WTC11 (cell line): ENCODE results near the gene TROAP. TPM values are rescaled to one million over a fixed set of nuclear protein-coding genes. Genes with fewer than 3 reads are reported as not detected.

Source experiments
- ATAC-seq: fragments of 200-7000 bp; cut with Tn5 transposase; 2 replicates; pipeline ENCODE4 v1.10.0; 2021; ENCODE audit warnings: mild to moderate bottlenecking, moderate library complexity
- CTCF ChIA-PET: fragments of 300-600 bp; sonication (Branson Sonifier 250); formaldehyde crosslinking; loops from one replicate; lab custom pipeline; 2021; ENCODE audit warnings: antibody characterized with exemption; lab: Charles Lee
- POLR2A ChIA-PET: fragments of 350-600 bp; sonication (Branson Sonifier 250); formaldehyde crosslinking; loops from one replicate; lab custom pipeline; 2021; ENCODE audit warnings: antibody characterized with exemption; lab: Charles Lee
- DNase-seq: peaks from one replicate; pipeline ENCODE4 v3.0.0; 2021; ENCODE audit warnings: low spot score
- H3K27ac Mint-ChIP-seq: 2 replicates; pipeline ENCODE4 v1.8.0; 2021; ENCODE audit warnings: mixed read lengths
- H3K27me3 Mint-ChIP-seq: 2 replicates; pipeline ENCODE4 v1.8.0; 2021; ENCODE audit warnings: low read depth, mild to moderate bottlenecking, moderate library complexity, mixed read lengths
- H3K36me3 Mint-ChIP-seq: 2 replicates; pipeline ENCODE4 v1.8.0; 2021; ENCODE audit warnings: mixed read lengths
- H3K4me1 Mint-ChIP-seq: 2 replicates; pipeline ENCODE4 v1.8.0; 2022; ENCODE audit warnings: mixed read lengths
- H3K4me3 Mint-ChIP-seq: 2 replicates; pipeline ENCODE4 v1.8.0; 2021; ENCODE audit warnings: mild to moderate bottlenecking, moderate library complexity, mixed read lengths
- H3K9me3 Mint-ChIP-seq: 2 replicates; pipeline ENCODE4 v1.8.0; 2021; ENCODE audit warnings: mixed read lengths
- GTF2I ChIP-seq: fragments of 250-450 bp; sonication (Bioruptor Pico); conservative IDR thresholded peaks from 2 replicates; pipeline ENCODE4 v1.4.0; 2021; ENCODE audit warnings: mild to moderate bottlenecking
- NR3C1 ChIP-seq: sonication (generic); formaldehyde crosslinking; conservative IDR thresholded peaks from 2 replicates; pipeline ENCODE4 v1.8.1; 2023; ENCODE audit warnings: low read depth, mild to moderate bottlenecking, missing genetic modification reagents
- TCF7 ChIP-seq: sonication (generic); formaldehyde crosslinking; IDR thresholded peaks from 2 replicates; pipeline ENCODE4 v1.8.0; 2022; ENCODE audit warnings: mild to moderate bottlenecking, low read depth, missing genetic modification reagents, moderate library complexity
- ZNF263 ChIP-seq: sonication (generic); formaldehyde crosslinking; IDR thresholded peaks from 2 replicates; pipeline ENCODE4 v1.8.1; 2022; ENCODE audit warnings: low read depth, mild to moderate bottlenecking, moderate library complexity, missing genetic modification reagents
- ZNF532 ChIP-seq: fragments of 250-450 bp; sonication (Bioruptor Pico); IDR thresholded peaks from 2 replicates; pipeline ENCODE4 v1.9.0; 2021; ENCODE audit warnings: mild to moderate bottlenecking, borderline replicate concordance
- total RNA-seq: library from RNA; stranded (reverse); gene quantifications from 3 replicates; pipeline ENCODE4 v1.2.3, GENCODE V29; 2021
- TF ChIP-seq, protein P1 (sequence below): sonication (generic); formaldehyde crosslinking; IDR thresholded peaks from 2 replicates; pipeline ENCODE4 v1.8.0; 2022; ENCODE audit warnings: mild to moderate bottlenecking, missing genetic modification reagents
- TF ChIP-seq, protein P2 (sequence below): fragments of 250-450 bp; sonication (Bioruptor Pico); IDR thresholded peaks from 2 replicates; pipeline ENCODE4 v1.9.0; 2021; ENCODE audit warnings: mild to moderate bottlenecking
- TF ChIP-seq, protein P3 (sequence below): sonication (generic); formaldehyde crosslinking; IDR thresholded peaks from 2 replicates; pipeline ENCODE4 v1.8.0; 2022; ENCODE audit warnings: mild to moderate bottlenecking, missing genetic modification reagents
- TF ChIP-seq, protein P4 (sequence below): sonication (generic); formaldehyde crosslinking; conservative IDR thresholded peaks from 2 replicates; pipeline ENCODE4 v1.8.1; 2022; ENCODE audit warnings: mild to moderate bottlenecking, missing genetic modification reagents
- TF ChIP-seq, protein P5 (sequence below): sonication (generic); formaldehyde crosslinking; IDR thresholded peaks from 2 replicates; pipeline ENCODE4 v1.8.0; 2023; ENCODE audit warnings: mild to moderate bottlenecking, missing genetic modification reagents

The TROAP gene
- total RNA-seq, 1 experiment from 2014 or later: 89.2 TPM

- TF ChIP-seq, protein P1, sequence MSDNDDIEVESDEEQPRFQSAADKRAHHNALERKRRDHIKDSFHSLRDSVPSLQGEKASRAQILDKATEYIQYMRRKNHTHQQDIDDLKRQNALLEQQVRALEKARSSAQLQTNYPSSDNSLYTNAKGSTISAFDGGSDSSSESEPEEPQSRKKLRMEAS (CRISPR knock-in tag): no peak
- TF ChIP-seq, protein P2, sequence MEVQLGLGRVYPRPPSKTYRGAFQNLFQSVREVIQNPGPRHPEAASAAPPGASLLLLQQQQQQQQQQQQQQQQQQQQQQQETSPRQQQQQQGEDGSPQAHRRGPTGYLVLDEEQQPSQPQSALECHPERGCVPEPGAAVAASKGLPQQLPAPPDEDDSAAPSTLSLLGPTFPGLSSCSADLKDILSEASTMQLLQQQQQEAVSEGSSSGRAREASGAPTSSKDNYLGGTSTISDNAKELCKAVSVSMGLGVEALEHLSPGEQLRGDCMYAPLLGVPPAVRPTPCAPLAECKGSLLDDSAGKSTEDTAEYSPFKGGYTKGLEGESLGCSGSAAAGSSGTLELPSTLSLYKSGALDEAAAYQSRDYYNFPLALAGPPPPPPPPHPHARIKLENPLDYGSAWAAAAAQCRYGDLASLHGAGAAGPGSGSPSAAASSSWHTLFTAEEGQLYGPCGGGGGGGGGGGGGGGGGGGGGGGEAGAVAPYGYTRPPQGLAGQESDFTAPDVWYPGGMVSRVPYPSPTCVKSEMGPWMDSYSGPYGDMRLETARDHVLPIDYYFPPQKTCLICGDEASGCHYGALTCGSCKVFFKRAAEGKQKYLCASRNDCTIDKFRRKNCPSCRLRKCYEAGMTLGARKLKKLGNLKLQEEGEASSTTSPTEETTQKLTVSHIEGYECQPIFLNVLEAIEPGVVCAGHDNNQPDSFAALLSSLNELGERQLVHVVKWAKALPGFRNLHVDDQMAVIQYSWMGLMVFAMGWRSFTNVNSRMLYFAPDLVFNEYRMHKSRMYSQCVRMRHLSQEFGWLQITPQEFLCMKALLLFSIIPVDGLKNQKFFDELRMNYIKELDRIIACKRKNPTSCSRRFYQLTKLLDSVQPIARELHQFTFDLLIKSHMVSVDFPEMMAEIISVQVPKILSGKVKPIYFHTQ (CRISPR knock-in tag): no peak
- TF ChIP-seq ZNF532: no peak
- TF ChIP-seq TCF7: no peak
Measured at GRCh38 chr12:49304161-49304560, 18.9 kb upstream of the TROAP start (continued).

GRCh38 chr12:49305762-49306510 lies 17.1 kb upstream of the TROAP start:
- Mint-ChIP-seq H3K36me3 (no peaks in the 10 kb centered on the region), H3K27me3 (peaks cover 61% of the 10 kb centered on the region)
- TF ChIP-seq, protein P3, sequence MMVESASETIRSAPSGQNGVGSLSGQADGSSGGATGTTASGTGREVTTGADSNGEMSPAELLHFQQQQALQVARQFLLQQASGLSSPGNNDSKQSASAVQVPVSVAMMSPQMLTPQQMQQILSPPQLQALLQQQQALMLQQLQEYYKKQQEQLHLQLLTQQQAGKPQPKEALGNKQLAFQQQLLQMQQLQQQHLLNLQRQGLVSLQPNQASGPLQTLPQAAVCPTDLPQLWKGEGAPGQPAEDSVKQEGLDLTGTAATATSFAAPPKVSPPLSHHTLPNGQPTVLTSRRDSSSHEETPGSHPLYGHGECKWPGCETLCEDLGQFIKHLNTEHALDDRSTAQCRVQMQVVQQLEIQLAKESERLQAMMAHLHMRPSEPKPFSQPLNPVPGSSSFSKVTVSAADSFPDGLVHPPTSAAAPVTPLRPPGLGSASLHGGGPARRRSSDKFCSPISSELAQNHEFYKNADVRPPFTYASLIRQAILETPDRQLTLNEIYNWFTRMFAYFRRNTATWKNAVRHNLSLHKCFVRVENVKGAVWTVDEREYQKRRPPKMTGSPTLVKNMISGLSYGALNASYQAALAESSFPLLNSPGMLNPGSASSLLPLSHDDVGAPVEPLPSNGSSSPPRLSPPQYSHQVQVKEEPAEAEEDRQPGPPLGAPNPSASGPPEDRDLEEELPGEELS: no peak
- TF ChIP-seq ZNF263 (CRISPR knock-in tag): no peak
- TF ChIP-seq, protein P4, sequence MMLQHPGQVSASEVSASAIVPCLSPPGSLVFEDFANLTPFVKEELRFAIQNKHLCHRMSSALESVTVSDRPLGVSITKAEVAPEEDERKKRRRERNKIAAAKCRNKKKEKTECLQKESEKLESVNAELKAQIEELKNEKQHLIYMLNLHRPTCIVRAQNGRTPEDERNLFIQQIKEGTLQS (CRISPR knock-in tag): no peak
- no peak for TF ChIP-seq NR3C1
- TF ChIP-seq GTF2I (CRISPR knock-in tag): no peak
- TF ChIP-seq, protein P5, sequence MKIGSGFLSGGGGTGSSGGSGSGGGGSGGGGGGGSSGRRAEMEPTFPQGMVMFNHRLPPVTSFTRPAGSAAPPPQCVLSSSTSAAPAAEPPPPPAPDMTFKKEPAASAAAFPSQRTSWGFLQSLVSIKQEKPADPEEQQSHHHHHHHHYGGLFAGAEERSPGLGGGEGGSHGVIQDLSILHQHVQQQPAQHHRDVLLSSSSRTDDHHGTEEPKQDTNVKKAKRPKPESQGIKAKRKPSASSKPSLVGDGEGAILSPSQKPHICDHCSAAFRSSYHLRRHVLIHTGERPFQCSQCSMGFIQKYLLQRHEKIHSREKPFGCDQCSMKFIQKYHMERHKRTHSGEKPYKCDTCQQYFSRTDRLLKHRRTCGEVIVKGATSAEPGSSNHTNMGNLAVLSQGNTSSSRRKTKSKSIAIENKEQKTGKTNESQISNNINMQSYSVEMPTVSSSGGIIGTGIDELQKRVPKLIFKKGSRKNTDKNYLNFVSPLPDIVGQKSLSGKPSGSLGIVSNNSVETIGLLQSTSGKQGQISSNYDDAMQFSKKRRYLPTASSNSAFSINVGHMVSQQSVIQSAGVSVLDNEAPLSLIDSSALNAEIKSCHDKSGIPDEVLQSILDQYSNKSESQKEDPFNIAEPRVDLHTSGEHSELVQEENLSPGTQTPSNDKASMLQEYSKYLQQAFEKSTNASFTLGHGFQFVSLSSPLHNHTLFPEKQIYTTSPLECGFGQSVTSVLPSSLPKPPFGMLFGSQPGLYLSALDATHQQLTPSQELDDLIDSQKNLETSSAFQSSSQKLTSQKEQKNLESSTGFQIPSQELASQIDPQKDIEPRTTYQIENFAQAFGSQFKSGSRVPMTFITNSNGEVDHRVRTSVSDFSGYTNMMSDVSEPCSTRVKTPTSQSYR (CRISPR knock-in tag): no peak

More at GRCh38 chr12:49305762-49306510, 17.1 kb upstream of the TROAP start:
- Mint-ChIP-seq H3K9me3 (no peaks in the 10 kb centered on the region), H3K4me1 (no peaks in the 10 kb centered on the region), H3K27ac (no peak overlapping the region), H3K4me3 (no peak overlapping the region)
- no peak for ATAC-seq
- ChIA-PET POLR2A (no interaction called here), CTCF (interaction anchor here (1.5 to 4.3 kb wide), 2 partner anchors 17 to 42 kb away, joined by 4 to 18 read pairs; partner anchors contain the start of genes DNAJC22 and TROAP)
- no peak for DNase-seq
